ENCODE results near the gene TMCO2. TPM values are rescaled to one million over a fixed set of nuclear protein-coding genes. Genes with fewer than 3 reads are reported as not detected.

Gene TMCO2
- total and polyA plus RNA-seq, 10 donors: 0.38 to 0.48 TPM; not detected in 8

Other genes with a start within 250 kb of the TMCO2 start
- 100 to 1,000 TPM; 241 to 608 (median 402) TPM for gene CAP1, start 207.2 kb upstream of the TMCO2 start, total RNA-seq
- 100 to 1,000 TPM; 124 to 200 (median 182) TPM for gene CAP1, start 207.2 kb upstream of the TMCO2 start, polyA plus RNA-seq
- gene PPT1, start 150.7 kb upstream of the TMCO2 start, total RNA-seq: 100 to 1,000 TPM; 180 to 282 (median 214) TPM
- 10 to 100 TPM; 57.1 to 88.0 (median 86.8) TPM for gene PPT1, start 150.7 kb upstream of the TMCO2 start, polyA plus RNA-seq
- 10 to 100 TPM; 15.9 to 26.3 (median 22.6) TPM for gene RLF, start 86.5 kb upstream of the TMCO2 start, total RNA-seq
- 1 to 10 TPM; 3.8 to 4.6 (median 4.1) TPM for gene RLF, start 86.5 kb upstream of the TMCO2 start, polyA plus RNA-seq
- gene ZMPSTE24, start 10.3 kb downstream of the TMCO2 start, total RNA-seq: 10 to 100 TPM; 20.4 to 33.3 (median 25.2) TPM
- 10 to 100 TPM in 2 of 3 donors, 1 to 10 TPM in 1; 7.9 to 10.9 (median 10.6) TPM for gene ZMPSTE24, start 10.3 kb downstream of the TMCO2 start, polyA plus RNA-seq
- gene COL9A2, start 69.3 kb downstream of the TMCO2 start, total RNA-seq: 10 to 100 TPM in 2 of 7 donors, 1 to 10 TPM in 5; 3.1 to 16.0 (median 6.2) TPM
- 10 to 100 TPM in 2 of 3 donors, 1 to 10 TPM in 1; 9.1 to 17.8 (median 10.1) TPM for gene COL9A2, start 69.3 kb downstream of the TMCO2 start, polyA plus RNA-seq
- 100 to 1,000 TPM; 120 to 435 (median 252) TPM for gene SMAP2, start 125.8 kb downstream of the TMCO2 start, total RNA-seq
- gene SMAP2, start 125.8 kb downstream of the TMCO2 start, polyA plus RNA-seq: 100 to 1,000 TPM; 135 to 196 (median 148) TPM
- 1 to 10 TPM; 1.9 to 5.0 (median 2.6) TPM for gene ZFP69B, start 202.5 kb downstream of the TMCO2 start, total RNA-seq
- gene ZFP69B, start 202.5 kb downstream of the TMCO2 start, polyA plus RNA-seq: 1 to 10 TPM in 1 of 3 donors, under 1 TPM in 2; 0.80 to 1.0 (median 0.96) TPM
- 1 to 10 TPM; 2.6 to 6.6 (median 3.8) TPM for gene ZFP69, start 229.4 kb downstream of the TMCO2 start, total RNA-seq
- gene ZFP69, start 229.4 kb downstream of the TMCO2 start, polyA plus RNA-seq: 1 to 10 TPM; 4.2 to 5.0 (median 4.4) TPM